ENCODE data around the gene SLC25A42. TPM values are rescaled to one million over a fixed set of nuclear protein-coding genes. Genes with fewer than 3 reads are reported as not detected.

The SLC25A42 gene
- total RNA-seq, 1 donor = 9.1 TPM

GRCh38 chr19:19067276-19068072 lies 3.7 kb downstream of the SLC25A42 start:
- DNase-seq (ENCODE audit: low read depth) = peak; percentile 7
- no peak for TF ChIP-seq CTCF (IDR thresholded peaks at IDR 0.05; ENCODE audit: insufficient read depth, low read depth, low read length)
- no peak overlapping the region for H3K4me3 ChIP-seq (ENCODE audit: low read depth, low read length)

- no peak for TF ChIP-seq CTCF (IDR thresholded peaks at IDR 0.05; ENCODE audit: insufficient read depth, low read depth, low read length)
- no peak overlapping the region for H3K4me3 ChIP-seq (ENCODE audit: low read depth, low read length)
- DNase-seq (ENCODE audit: low read depth) = no peak
Measured at GRCh38 chr19:19068659-19069654, 5.2 kb downstream of the SLC25A42 start.

DNA sequence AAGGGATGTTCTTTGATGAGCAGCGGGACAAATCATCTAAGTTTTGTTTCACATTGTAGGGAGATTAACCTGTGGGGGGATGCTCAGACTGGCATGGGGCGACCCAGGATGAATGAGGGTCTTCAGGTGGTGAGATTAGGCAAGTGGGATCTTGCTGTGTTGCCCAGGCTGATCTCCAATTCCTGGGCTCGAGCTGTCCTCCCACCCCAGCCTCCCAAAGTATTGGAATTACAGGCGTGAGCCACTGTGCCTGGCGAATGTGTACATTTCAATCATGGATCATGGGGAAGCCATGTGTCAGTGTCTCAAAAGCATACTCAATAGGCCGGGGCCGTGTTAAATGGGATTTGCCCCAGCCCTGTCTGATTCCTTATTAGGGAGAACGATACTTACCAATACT lies 8.1 kb downstream of the SLC25A42 start:
- TF ChIP-seq CTCF (IDR thresholded peaks at IDR 0.05; ENCODE audit: insufficient read depth, low read depth, low read length) = no peak
- DNase-seq (ENCODE audit: low read depth) = no peak
- H3K4me3 ChIP-seq (ENCODE audit: low read depth, low read length) = no peak overlapping the region

DNA sequence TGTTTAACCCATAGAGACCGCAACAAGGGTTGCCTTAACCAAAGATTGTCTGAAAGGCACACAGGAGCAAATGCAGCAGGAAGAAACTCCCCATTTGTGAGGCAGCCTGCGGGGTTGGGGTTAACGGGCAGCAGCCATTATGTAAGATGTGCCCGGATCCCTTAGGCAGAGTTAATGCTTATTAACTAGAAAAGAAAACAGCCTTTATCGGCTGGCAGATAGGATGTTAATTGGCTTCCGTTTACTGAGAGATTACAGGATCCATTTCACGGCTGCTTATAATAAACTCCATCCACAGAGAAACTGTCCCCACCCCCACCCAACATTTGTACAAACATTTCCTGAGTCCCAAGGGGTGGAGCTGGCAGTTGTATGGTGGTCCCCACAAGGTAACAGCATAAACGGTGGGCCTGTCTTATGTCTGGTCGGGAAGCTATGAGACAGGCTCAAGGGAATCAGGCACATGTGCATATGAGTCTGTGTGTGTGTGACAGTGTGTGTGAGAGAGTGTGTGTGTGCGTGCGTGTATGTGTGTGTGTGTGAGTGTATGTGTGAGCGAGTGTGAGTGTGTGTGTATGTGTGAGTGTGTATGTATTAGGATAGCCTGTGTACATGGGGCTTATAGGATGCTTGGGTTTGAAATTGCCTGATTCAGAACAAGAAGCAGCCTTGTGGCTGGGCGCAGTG lies 10.5 kb downstream of the SLC25A42 start:
- no peak for TF ChIP-seq CTCF (IDR thresholded peaks at IDR 0.05; ENCODE audit: insufficient read depth, low read depth, low read length)
- no peak overlapping the region for H3K4me3 ChIP-seq (ENCODE audit: low read depth, low read length)
- DNase-seq (ENCODE audit: low read depth) = no peak

DNA sequence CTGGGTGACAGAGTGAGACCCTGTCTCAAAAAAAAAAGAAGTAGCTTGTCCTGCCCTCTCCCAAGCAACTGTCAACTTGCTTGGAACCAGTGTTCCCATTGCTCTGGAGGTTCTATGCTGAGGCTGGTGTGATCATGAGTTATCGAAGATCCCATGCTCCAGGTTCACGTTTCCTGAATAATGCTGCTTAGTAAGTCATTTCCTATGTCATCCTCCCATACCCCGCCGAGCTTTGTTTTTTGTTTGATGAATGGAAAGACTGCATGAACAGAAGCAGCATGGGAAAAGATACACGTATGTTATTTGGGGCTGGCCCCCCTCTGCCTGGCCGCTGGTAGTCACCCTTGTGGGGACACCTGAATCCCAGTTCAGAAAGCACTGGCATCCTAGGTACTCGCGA lies 11.3 kb downstream of the SLC25A42 start:
- DNase-seq (ENCODE audit: low read depth) = no peak
- no peak overlapping the region for H3K4me3 ChIP-seq (ENCODE audit: low read depth, low read length)
- TF ChIP-seq CTCF (IDR thresholded peaks at IDR 0.05; ENCODE audit: insufficient read depth, low read depth, low read length) = no peak

DNA sequence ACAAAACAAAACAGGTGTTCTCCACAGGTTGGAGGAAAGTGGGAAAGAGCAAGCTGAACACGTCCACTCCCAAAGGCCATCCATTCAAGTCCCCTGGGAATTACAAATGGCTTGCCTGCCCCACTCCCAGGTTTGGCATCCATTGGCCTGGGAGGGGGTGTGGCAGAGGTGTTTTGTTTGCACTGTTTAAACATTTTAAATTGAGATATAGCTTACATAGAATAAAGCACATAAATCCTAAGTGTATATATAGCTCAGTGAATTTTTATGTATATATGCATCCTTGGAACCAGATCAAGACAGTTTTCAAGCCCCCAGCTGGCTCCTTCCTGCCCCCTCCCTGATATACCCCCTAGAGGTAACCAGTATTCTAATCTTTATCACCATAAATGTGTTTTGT lies 12.7 kb downstream of the SLC25A42 start:
- no peak overlapping the region for H3K4me3 ChIP-seq (ENCODE audit: low read depth, low read length)
- TF ChIP-seq CTCF (IDR thresholded peaks at IDR 0.05; ENCODE audit: insufficient read depth, low read depth, low read length) = no peak
- DNase-seq (ENCODE audit: low read depth) = no peak
